Activated T-cell treated with anti-CD3 and anti-CD28 coated beads, Interleukin-2, amount 50 U/mL, for 24 hours (primary cell): ENCODE measurements around the gene MRPS18A.
"Not testable (repeated sequence)": the region's sequence is repeated elsewhere in the genome, so short reads cannot be mapped to it uniquely, and the experiment has no call there.

Experiments used
- DNase-seq: peaks from one replicate; pipeline ENCODE4 v3.0.0-alpha.2; 2020
- H3K27ac Mint-ChIP-seq: 2 replicates; pipeline ENCODE4 v1.8.0; 2020; ENCODE audit warnings: mild to moderate bottlenecking, mixed read lengths
- H3K27me3 Mint-ChIP-seq: 2 replicates; pipeline ENCODE4 v1.8.0; 2020; ENCODE audit warnings: mixed read lengths
- H3K36me3 Mint-ChIP-seq: 2 replicates; pipeline ENCODE4 v1.8.0; 2020; ENCODE audit warnings: low read depth, mixed read lengths
- H3K4me1 Mint-ChIP-seq: 2 replicates; pipeline ENCODE4 v1.8.0; 2020; ENCODE audit warnings: low read depth, mixed read lengths
- H3K4me3 Mint-ChIP-seq: 2 replicates; pipeline ENCODE4 v1.8.0; 2020; ENCODE audit warnings: mild to moderate bottlenecking, moderate library complexity, mixed read lengths
- H3K9me3 Mint-ChIP-seq: 2 replicates; pipeline ENCODE4 v1.8.0; 2020; ENCODE audit warnings: mixed read lengths

MRPS18A gene

GRCh38 chr6:43709654-43710303, 22.2 kb upstream of the MRPS18A start:
- H3K27ac Mint-ChIP-seq: no peak overlapping the region
- peaks cover 28% of the 10 kb centered on the region for H3K27me3 Mint-ChIP-seq
- no peaks in the 10 kb centered on the region for H3K36me3 Mint-ChIP-seq
- peaks cover 17% of the 10 kb centered on the region for H3K4me1 Mint-ChIP-seq
- H3K4me3 Mint-ChIP-seq: no peak overlapping the region
- no peak for DNase-seq
- H3K9me3 Mint-ChIP-seq: no peaks in the 10 kb centered on the region

DNA sequence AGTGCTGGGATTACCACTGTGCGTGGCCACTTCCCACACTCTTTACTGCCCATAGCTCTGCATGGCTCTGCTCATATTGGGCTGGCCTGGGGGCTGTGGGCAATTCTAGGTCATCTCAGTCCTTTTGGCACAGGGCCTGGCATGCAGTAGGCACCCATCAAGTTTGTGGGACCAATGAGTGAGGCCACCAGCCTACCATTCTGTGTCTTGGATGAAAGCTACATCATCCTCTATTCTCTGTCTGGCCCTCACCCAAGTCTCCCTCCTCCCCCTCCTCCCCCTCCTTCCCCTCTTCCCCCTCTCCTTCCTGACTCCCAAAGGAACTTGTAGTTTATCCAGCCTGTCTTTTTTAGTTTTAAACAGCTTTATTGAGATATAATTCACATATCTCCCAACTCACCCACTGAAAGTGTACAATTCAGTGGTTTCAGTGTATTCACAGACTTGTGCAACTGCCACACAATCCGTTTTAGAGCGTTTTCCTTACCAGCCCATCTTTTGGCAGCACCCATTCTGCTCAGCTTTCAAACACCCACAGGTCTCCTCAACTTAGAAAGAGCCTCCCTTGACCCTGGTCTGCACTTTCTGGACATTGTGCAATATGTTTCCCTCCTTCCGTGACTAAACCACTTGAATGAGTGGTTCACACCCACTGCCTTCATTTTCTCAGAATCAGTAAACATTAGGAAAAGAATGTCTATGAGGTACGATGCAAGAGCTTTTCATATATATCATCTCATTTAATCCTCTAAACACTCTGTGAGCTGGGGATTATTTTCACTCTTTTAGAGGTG, 21.5 kb upstream of the MRPS18A start:
- Mint-ChIP-seq H3K36me3 (no peaks in the 10 kb centered on the region), H3K27ac (peak overlapping the region; percentile 17), H3K27me3 (peaks cover 29% of the 10 kb centered on the region), H3K9me3 (no peaks in the 10 kb centered on the region), H3K4me1 (peaks cover 17% of the 10 kb centered on the region), H3K4me3 (no peak overlapping the region)
- DNase-seq: no peak

- DNase-seq: no peak
- no peaks in the 10 kb centered on the region for H3K9me3 Mint-ChIP-seq
- no peaks in the 10 kb centered on the region for H3K36me3 Mint-ChIP-seq
- no peak overlapping the region for H3K4me3 Mint-ChIP-seq
- no peak overlapping the region for H3K27ac Mint-ChIP-seq
- peaks cover 34% of the 10 kb centered on the region for H3K27me3 Mint-ChIP-seq
- H3K4me1 Mint-ChIP-seq: peaks cover 17% of the 10 kb centered on the region
Measured at GRCh38 chr6:43707767-43708166, 20.2 kb upstream of the MRPS18A start.

GRCh38 chr6:43707269-43707668, 19.7 kb upstream of the MRPS18A start:
- Mint-ChIP-seq H3K27ac (no peak overlapping the region), H3K4me3 (no peak overlapping the region), H3K36me3 (no peaks in the 10 kb centered on the region), H3K4me1 (peaks cover 17% of the 10 kb centered on the region), H3K9me3 (no peaks in the 10 kb centered on the region), H3K27me3 (peaks cover 35% of the 10 kb centered on the region)
- no peak for DNase-seq

DNA sequence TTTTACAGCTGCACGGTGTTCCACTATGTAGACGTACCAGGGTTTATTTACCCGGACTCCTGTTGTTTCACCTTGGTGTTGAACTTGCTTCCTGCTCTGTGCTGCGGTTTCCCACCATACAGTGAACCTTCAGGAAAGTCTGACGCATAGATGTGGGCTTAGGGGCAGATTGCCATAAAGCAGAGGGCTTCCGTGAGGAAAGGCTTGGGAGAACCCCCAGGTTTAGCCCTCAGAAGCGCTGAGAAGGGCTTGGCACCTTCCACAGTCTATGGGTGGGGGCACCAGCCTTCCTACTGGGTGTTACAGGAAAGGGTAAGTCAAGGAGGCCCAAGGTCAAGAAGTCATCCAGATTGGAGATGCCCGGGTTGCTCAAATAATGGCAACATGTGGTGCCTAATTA, 19.2 kb upstream of the MRPS18A start:
- Mint-ChIP-seq H3K27me3 (peaks cover 40% of the 10 kb centered on the region), H3K27ac (peak overlapping the region; percentile 18), H3K36me3 (no peaks in the 10 kb centered on the region), H3K9me3 (no peaks in the 10 kb centered on the region), H3K4me3 (no peak overlapping the region), H3K4me1 (peaks cover 17% of the 10 kb centered on the region)
- DNase-seq: no peak

- H3K9me3 Mint-ChIP-seq: no peaks in the 10 kb centered on the region
- H3K27me3 Mint-ChIP-seq: peaks cover 46% of the 10 kb centered on the region
- peaks cover 17% of the 10 kb centered on the region for H3K4me1 Mint-ChIP-seq
- no peak overlapping the region for H3K27ac Mint-ChIP-seq
- no peaks in the 10 kb centered on the region for H3K36me3 Mint-ChIP-seq
- H3K4me3 Mint-ChIP-seq: no peak overlapping the region
- no peak for DNase-seq
Measured at GRCh38 chr6:43705996-43706395, 18.4 kb upstream of the MRPS18A start.

GRCh38 chr6:43703512-43704429, 16.2 kb upstream of the MRPS18A start:
- peaks cover 51% of the 10 kb centered on the region for H3K27me3 Mint-ChIP-seq
- no peak for DNase-seq
- no peak overlapping the region for H3K27ac Mint-ChIP-seq
- H3K9me3 Mint-ChIP-seq: no peaks in the 10 kb centered on the region
- no peaks in the 10 kb centered on the region for H3K36me3 Mint-ChIP-seq
- no peak overlapping the region for H3K4me3 Mint-ChIP-seq
- peaks cover 7% of the 10 kb centered on the region for H3K4me1 Mint-ChIP-seq

DNA sequence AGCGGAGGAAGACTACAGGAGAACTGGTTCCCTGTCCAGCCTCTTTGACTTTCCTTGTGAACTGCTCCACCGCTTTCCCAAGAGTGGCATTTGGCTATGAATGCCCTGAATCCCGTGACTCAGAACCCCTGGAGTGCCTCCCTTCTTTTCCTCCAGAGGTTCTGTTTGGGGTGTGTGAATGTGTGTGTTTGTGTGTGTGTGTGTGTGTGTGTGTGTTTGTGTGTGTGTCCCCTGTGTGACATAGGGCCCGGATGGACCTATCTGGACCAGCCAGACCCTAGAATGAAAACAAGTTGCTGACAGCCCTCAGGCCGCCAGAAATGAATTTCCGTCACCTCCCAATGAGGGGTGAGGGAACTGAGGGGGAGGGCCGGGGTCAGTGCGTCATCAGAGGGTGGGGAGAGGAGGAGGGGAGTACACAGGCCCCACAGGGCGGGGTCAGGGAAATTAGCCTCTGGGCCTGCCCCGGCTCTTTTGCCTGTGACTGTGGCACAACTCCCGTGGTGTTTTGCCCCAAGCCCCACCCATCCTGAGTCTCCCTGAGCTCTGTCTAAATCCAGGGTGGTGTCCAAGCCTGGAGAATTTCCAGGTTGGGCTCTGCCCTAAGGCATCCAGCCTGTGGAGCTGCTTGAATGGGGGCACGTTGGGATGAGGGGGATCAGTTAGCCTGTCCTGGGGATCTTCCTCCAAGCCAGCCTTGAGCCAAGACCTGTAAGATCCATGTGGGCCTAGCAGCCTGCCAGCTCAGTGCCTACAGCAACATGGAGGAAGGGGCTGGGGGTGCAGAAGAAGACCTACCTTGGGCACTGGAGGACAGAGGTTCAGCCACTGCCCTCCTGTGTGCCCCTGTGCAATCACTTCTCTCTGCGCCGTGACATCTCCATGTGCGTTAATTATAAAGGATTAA, 15.2 kb upstream of the MRPS18A start:
- Mint-ChIP-seq H3K4me3 (no peak overlapping the region), H3K27me3 (peaks cover 54% of the 10 kb centered on the region), H3K27ac (no peak overlapping the region), H3K36me3 (no peaks in the 10 kb centered on the region), H3K4me1 (peaks cover 7% of the 10 kb centered on the region), H3K9me3 (no peaks in the 10 kb centered on the region)
- DNase-seq: no peak

DNA sequence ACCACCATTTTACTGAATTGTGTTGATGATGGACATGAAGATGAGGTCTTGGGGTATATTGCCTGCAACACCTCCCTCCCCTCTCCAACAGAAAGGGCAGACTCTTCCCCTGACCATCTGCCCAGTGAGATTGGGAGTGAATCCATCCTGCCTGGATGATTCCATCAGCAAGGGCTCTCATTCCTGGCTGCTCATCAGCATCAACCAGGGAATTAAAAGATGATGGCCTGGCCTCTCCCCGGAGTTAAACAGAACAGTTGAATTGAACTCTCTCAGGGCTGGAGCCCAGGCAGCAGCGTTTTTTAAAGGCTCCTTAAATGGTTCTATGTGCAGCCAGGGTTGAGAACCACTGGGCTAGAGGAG, 14.6 kb upstream of the MRPS18A start:
- Mint-ChIP-seq H3K27me3 (peaks cover 54% of the 10 kb centered on the region), H3K27ac (no peak overlapping the region), H3K9me3 (no peaks in the 10 kb centered on the region), H3K4me3 (no peak overlapping the region), H3K4me1 (peaks cover 7% of the 10 kb centered on the region), H3K36me3 (no peaks in the 10 kb centered on the region)
- no peak for DNase-seq

GRCh38 chr6:43700939-43701560, 13.5 kb upstream of the MRPS18A start:
- not testable (repeated sequence) for H3K27ac Mint-ChIP-seq, DNase-seq, H3K4me1 Mint-ChIP-seq, H3K4me3 Mint-ChIP-seq, H3K36me3 Mint-ChIP-seq, H3K9me3 Mint-ChIP-seq
- H3K27me3 Mint-ChIP-seq: peaks cover 43% of the 10 kb centered on the region

GRCh38 chr6:43699564-43700186, 12.1 kb upstream of the MRPS18A start:
- Mint-ChIP-seq H3K4me1 (no peaks in the 10 kb centered on the region), H3K9me3 (no peaks in the 10 kb centered on the region), H3K27me3 (peaks cover 33% of the 10 kb centered on the region), H3K4me3 (no peak overlapping the region), H3K36me3 (no peaks in the 10 kb centered on the region), H3K27ac (no peak overlapping the region)
- no peak for DNase-seq

DNA sequence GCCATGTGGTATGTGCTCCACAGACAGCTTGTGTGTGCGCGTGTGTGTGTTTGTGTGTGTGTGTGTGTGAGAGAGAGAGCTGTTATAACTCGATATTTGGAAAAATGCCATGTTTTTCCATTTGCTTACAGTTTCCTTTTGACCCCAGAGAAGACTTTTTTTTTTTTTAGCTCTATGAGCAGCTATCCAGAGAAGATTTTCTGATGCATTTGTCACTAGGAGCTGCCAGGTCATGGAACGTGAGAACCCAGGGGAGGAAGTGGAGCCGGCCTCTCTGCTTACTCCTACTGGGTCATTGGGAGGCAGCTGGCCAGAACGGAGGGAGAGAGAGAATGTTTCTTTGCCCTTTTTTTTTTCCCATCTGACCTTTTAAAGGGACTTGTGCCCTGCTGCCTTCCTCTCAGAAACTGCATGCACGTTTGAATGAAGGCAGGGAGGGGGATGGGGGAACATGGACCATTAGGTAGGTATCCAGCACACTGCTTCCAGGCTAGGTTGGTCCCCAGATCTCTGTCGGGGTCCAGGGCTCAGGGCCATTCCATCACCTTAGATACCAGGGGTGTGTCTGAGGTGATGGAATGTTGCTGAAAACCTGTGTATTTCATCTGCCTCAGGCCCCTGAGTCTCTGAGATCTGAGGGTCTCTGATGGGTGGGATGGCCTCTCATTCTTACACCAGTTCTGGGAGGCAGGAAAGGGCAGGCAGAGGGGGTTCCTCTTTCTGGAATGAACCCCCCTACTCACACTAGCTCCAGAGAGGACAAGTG, 11.2 kb upstream of the MRPS18A start:
- Mint-ChIP-seq H3K4me3 (no peak overlapping the region), H3K27me3 (peaks cover 32% of the 10 kb centered on the region), H3K36me3 (no peaks in the 10 kb centered on the region), H3K9me3 (no peaks in the 10 kb centered on the region), H3K27ac (no peak overlapping the region), H3K4me1 (no peaks in the 10 kb centered on the region)
- DNase-seq: no peak

DNA sequence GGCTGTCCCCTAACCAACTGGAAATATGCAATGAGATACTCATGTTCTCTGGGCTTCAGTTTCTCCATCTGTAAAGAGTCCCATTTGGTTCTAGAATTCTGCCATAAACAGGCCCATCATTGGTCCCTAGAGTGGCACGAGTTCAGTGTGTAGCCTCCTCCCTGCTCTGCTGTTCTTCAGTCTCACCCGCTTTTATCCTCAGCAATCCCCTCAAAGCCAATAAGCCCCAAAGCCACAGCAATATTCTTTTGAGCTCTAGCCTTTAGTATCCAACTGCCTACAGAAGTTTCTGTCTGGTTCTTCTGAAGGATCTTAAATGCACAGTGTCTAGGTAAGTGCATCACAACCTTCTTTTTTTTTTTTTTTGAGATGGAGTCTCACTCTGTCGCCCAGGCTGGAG, 9.8 kb upstream of the MRPS18A start:
- Mint-ChIP-seq H3K4me3 (no peak overlapping the region), H3K4me1 (no peaks in the 10 kb centered on the region), H3K27ac (no peak overlapping the region), H3K36me3 (no peaks in the 10 kb centered on the region), H3K27me3 (peaks cover 20% of the 10 kb centered on the region), H3K9me3 (no peaks in the 10 kb centered on the region)
- DNase-seq: no peak
